GM18520 (cell line): Measurements from ENCODE around the gene PSMD4.

Experiments used
- ATAC-seq: cut with Tn5 transposase; IDR thresholded peaks from one replicate; pipeline ENCODE4 v1.9.1; 2021; ENCODE audit not compliant: unreplicated experiment

The PSMD4 gene

DNA sequence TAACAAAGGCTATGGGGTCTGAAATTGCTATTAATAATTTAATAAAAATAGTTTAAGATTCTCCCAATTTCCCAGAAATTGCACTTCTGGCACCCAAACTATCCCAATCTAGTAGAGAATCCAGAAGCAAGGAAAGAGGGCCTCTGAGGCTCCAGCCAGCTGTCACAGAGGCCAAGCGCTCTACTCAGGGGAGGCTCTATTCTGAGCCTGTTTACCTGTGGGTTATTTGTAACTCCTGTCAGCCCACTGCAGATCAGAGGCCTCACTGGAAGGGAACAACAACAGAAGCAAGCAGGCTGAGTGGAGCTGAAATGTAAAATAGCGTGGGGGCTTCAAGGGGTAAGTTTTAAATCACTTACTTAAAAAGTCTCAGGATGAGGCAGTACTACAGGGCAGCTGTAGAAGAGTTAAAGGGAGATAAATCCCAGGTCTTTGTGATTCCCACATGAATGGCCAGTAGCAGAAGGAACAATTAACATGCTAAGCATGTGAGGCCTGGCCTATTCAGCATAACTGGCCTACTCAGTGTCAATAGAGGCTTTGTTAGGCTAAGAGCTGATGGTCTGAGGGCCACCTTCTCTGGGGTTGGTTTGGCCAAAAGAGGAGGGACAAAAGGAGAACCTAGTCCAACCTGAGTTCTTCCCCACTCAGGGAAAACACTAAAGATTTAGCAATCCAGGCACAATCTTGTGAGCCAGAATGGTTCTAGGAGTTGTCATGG is 40.4 kb downstream of the PSMD4 start:
- ATAC-seq, result no peak

DNA sequence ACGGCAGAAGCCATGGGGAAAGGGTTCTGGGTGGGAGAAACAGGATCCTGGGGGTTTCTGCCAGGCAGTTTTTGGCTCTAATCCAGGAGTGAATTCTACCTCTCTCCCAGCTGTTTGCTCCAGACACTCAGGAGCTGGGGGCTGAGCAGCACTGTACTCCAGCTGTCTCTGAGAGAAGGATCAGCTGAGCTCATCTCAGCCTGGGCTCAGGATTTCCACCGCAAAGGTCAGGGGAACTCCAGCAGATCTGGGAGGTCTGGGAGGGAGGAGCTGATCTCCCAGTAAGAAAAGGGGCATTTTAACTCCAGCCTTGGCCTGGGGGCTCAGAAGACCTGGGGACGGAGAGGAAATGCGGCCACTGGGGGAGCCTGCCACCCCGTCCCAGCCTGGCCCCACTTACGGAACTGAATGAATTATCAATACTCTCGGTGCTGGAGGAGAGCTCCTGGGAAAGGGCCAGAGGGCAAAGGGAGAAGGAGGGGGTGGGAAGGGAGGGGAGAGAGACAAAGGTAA is 55.3 kb downstream of the PSMD4 start:
- no peak for ATAC-seq

GRCh38 chr1:151311011-151311410 is 56.5 kb downstream of the PSMD4 start:
- no peak for ATAC-seq

GRCh38 chr1:151311589-151312331 is 57.2 kb downstream of the PSMD4 start:
- ATAC-seq, result no peak

DNA sequence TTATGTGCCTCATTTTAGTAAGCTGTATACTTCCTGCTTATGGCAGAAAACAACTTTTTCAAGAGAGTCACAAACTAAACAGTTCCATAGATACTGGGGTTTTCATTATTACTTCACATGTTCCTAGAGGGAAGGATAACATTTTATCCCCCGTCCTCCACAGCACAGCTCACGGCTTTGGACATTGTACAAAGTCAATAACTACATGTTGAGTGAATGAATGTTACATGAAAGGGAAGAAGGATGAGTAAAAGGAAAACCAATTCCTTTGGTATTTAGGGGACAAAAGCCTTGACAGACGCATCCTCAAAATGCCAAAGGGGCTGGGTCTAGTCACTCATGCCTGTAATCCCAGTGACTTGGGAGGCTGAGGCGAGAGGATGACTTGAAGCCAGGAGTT is 57.9 kb downstream of the PSMD4 start:
- no peak for ATAC-seq

DNA sequence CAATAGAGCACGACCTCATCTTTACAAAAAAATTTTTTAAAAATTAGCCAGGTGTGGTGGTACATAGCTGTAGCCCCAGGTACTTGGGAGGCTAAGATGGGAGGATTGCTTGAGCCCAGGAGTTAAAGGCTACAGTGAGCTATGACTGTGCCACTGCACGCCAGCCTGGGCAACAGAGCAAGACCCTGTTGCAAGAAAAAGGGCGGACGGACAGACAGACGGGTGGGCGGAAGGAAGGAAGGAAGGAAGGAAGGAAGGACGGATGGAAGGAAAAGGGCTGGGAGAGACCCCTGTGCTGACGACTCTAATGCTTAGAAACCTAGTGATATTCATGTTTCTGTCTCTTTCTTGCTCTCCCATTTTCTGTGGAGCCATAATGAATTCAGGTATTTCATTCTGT is 58.3 kb downstream of the PSMD4 start:
- ATAC-seq, result no peak

DNA sequence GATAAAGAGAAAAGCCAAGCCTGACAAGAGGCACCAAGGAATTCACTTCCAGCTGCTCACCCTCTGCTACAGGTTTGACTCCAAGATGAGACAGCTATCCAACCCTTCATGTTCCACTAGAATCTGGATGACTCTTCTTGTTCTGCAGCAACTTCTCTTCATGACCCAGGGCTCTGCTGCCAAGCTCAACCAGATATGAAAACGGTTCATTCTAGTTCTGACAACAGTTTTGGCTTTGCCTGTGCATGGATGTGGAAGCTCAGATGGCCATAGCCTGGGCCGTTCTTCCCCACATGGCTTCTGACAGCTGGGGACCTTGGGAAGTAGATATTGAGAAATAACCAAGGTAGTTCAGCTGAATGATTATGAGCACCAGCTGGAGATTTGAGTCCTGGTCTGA is 59.0 kb downstream of the PSMD4 start:
- ATAC-seq, result no peak

- ATAC-seq, result no peak
These were observed 59.8 kb downstream of the PSMD4 start for GRCh38 chr1:151314137-151314875.

DNA sequence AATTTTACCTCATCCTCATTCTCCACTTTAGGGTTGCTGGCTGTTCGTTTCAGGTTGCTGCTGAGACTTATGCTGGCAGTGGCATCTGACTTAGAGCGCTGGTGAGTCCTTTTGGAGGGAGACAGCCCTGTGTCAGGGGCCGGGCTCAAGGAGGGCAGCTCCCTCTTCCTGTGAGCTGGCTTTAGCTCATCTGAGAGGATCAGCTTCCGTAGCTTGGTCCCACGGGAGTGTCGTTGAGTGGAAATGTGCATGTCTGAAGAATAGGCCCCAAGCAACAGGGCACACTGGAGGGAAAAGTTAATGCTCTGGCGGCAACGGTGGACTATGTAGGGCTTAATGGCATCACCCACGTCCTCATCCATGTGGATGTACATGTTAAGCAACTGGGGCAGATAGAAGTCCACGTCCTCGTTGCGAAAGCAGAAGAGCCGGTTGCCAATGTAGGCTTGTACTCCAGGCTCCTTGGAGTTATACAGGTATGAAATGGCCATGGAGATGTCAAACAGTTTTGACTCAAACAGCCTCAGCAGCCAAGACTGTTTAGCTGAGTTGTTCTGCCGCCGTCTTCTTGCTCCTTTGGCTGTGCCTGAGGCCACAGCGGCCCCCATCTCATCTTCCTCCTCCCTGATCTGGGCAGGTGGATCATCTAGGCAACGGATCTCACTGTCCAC is 61.2 kb downstream of the PSMD4 start:
- no peak for ATAC-seq
